Breast epithelium (tissue), 3 donors: ENCODE measurements around the gene MPP2.
"Not testable (repeated sequence)": the region's sequence is repeated elsewhere in the genome, so short reads cannot be mapped to it uniquely, and the experiment has no call there.

Experiments
- CTCF ChIP-seq, 3 donors: fragments of 450-650 bp; IDR thresholded peaks; one replicate each; pipeline ENCODE4 v1.5.1; 2016 to 2017; ENCODE audit warnings: antibody characterized with exemption in 3 of 3, mild to moderate bottlenecking in 3 of 3, moderate library complexity in 3 of 3
- POLR2A ChIP-seq: fragments of 450-650 bp; IDR thresholded peaks from one replicate; pipeline ENCODE4 v1.6.1; 2016; ENCODE audit warnings: antibody characterized with exemption, mild to moderate bottlenecking, moderate library complexity

- not testable (repeated sequence) for TF ChIP-seq CTCF (IDR thresholded peaks at IDR 0.05); POLR2A
These were observed 12.8 kb downstream of the MPP2 start for GRCh38 chr17:43894494-43894893.
